ENCODE data around the gene ARL14EPL. TPM values are rescaled to one million over a fixed set of nuclear protein-coding genes. Genes with fewer than 3 reads are reported as not detected.

ARL14EPL gene
- total RNA-seq, 4 donors from 2014 or later, result not detected

- no peak overlapping the region for H3K27ac ChIP-seq
- no peak for DNase-seq
- H3K9me3 ChIP-seq, result no peaks in the 10 kb centered on the region
- no peak overlapping the region for H3K4me3 ChIP-seq (replicated peaks in 1 of 3)
- TF ChIP-seq POLR2A (IDR thresholded peaks at IDR 0.05) (no peak), CTCF (IDR thresholded peaks at IDR 0.05) (no peak)
- H3K4me1 ChIP-seq, result no peaks in the 10 kb centered on the region
- 52 to 58% methylated on average over 6 of the region's 6 CpGs for WGBS, 2 donors
- H3K27me3 ChIP-seq, result no peaks in the 10 kb centered on the region
- no peaks in the 10 kb centered on the region for H3K36me3 ChIP-seq
- intact Hi-C loops (cut with DNase I), result no loop called here
Measured at GRCh38 chr5:116013207-116013785, 19.0 kb upstream of the ARL14EPL start.

- no peaks in the 10 kb centered on the region for H3K27me3 ChIP-seq
- TF ChIP-seq CTCF (IDR thresholded peaks at IDR 0.05) (no peak), POLR2A (IDR thresholded peaks at IDR 0.05) (no peak)
- intact Hi-C loops (cut with DNase I), result no loop called here
- H3K27ac ChIP-seq, result no peak overlapping the region
- no peaks in the 10 kb centered on the region for H3K9me3 ChIP-seq
- no peak for DNase-seq
- H3K4me3 ChIP-seq (replicated peaks in 1 of 3), result no peak overlapping the region
- no peaks in the 10 kb centered on the region for H3K36me3 ChIP-seq
- no peaks in the 10 kb centered on the region for H3K4me1 ChIP-seq
Measured at GRCh38 chr5:116013936-116014335, 18.3 kb upstream of the ARL14EPL start.

- no peaks in the 10 kb centered on the region for H3K27me3 ChIP-seq
- intact Hi-C loops (cut with DNase I), result no loop called here
- H3K4me3 ChIP-seq (replicated peaks in 1 of 3), result no peak overlapping the region
- no peak for DNase-seq
- TF ChIP-seq CTCF (IDR thresholded peaks at IDR 0.05) (no peak), POLR2A (IDR thresholded peaks at IDR 0.05) (no peak)
- H3K9me3 ChIP-seq, result no peaks in the 10 kb centered on the region
- H3K36me3 ChIP-seq, result no peaks in the 10 kb centered on the region
- no peaks in the 10 kb centered on the region for H3K4me1 ChIP-seq
- no peak overlapping the region for H3K27ac ChIP-seq
Measured at GRCh38 chr5:116023619-116024018, 8.7 kb upstream of the ARL14EPL start.

- WGBS, 2 donors, result 82 to 93% methylated on average over 1 of the region's 1 CpG
- TF ChIP-seq CTCF (IDR thresholded peaks at IDR 0.05), result no peak
- no peak for TF ChIP-seq POLR2A (IDR thresholded peaks at IDR 0.05)
- Histone ChIP-seq H3K4me3 (replicated peaks in 1 of 3) (no peak overlapping the region), H3K27me3 (no peaks in the 10 kb centered on the region), H3K9me3 (no peaks in the 10 kb centered on the region), H3K36me3 (no peaks in the 10 kb centered on the region), H3K4me1 (no peaks in the 10 kb centered on the region), H3K27ac (no peak overlapping the region)
- intact Hi-C loops (cut with DNase I), result no loop called here
- no peak for DNase-seq
Measured at GRCh38 chr5:116025866-116026265, 6.4 kb upstream of the ARL14EPL start.

- DNase-seq, result no peak
- intact Hi-C loops (cut with DNase I), result no loop called here
- Histone ChIP-seq H3K9me3 (no peaks in the 10 kb centered on the region), H3K27ac (no peak overlapping the region), H3K27me3 (no peaks in the 10 kb centered on the region), H3K4me1 (no peaks in the 10 kb centered on the region), H3K4me3 (replicated peaks in 1 of 3) (no peak overlapping the region), H3K36me3 (no peaks in the 10 kb centered on the region)
- TF ChIP-seq CTCF (IDR thresholded peaks at IDR 0.05) (no peak), POLR2A (IDR thresholded peaks at IDR 0.05) (no peak)
- 87 to 90% methylated on average over 3 of the region's 3 CpGs for WGBS, 2 donors
Measured at GRCh38 chr5:116032991-116033390, 719 bp downstream of the ARL14EPL start.
